HUES48 (cell line): ENCODE data around the gene FYB1.

ENCODE experiments used
- H3K27ac ChIP-seq: one replicate; pipeline ENCODE4 v1.7.0; 2013; ENCODE audit warnings: low read depth, low read length, inconsistent platforms
- H3K27me3 ChIP-seq: 2 replicates; pipeline ENCODE4 v1.6.1; 2013; ENCODE audit warnings: mild to moderate bottlenecking, low read length; ENCODE audit not compliant: control insufficient read depth, insufficient read depth
- H3K36me3 ChIP-seq: 2 replicates; pipeline ENCODE4 v1.6.1; 2013; ENCODE audit warnings: low read length; ENCODE audit not compliant: control insufficient read depth, insufficient read depth
- H3K4me1 ChIP-seq: 2 replicates; pipeline ENCODE4 v1.6.1; 2013; ENCODE audit warnings: mild to moderate bottlenecking, low read length; ENCODE audit not compliant: control insufficient read depth, insufficient read depth
- H3K4me3 ChIP-seq: 2 replicates; pipeline ENCODE4 v1.5.1; 2013; ENCODE audit warnings: mild to moderate bottlenecking, low read depth, low read length
- H3K9ac ChIP-seq: 2 replicates; pipeline ENCODE4 v1.6.1; 2013; ENCODE audit warnings: mild to moderate bottlenecking, low read depth, low read length, moderate library complexity
- H3K9me3 ChIP-seq: 2 replicates; pipeline ENCODE4 v1.6.1; 2013; ENCODE audit warnings: low read length; ENCODE audit not compliant: control insufficient read depth, insufficient read depth

FYB1 gene

DNA sequence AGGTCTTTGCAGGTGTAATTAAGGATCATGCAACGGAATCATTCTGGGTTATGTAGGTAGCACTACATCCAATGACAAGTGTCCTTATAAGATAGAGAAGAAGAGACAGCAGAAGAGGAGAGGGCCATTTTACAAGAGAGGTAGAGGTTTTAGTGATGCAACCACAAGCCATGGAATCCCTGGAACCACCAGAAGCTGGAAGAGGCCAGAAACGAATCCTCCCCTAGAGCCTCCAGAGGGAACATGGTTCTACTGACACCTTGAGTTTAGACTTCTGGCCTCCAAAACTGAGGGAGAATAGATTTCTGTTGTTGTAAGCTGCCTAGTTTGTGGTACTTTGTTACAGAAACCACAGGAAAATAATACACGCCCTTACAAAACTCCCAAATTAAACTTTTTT lies 3.5 kb downstream of the FYB1 start:
- H3K4me3 ChIP-seq: no peak overlapping the region
- H3K9me3 ChIP-seq: no peaks in the 10 kb centered on the region
- H3K36me3 ChIP-seq: no peaks in the 10 kb centered on the region
- H3K27me3 ChIP-seq: no peaks in the 10 kb centered on the region
- H3K9ac ChIP-seq: no peak overlapping the region
- no peaks in the 10 kb centered on the region for H3K4me1 ChIP-seq
- H3K27ac ChIP-seq: no peak overlapping the region

DNA sequence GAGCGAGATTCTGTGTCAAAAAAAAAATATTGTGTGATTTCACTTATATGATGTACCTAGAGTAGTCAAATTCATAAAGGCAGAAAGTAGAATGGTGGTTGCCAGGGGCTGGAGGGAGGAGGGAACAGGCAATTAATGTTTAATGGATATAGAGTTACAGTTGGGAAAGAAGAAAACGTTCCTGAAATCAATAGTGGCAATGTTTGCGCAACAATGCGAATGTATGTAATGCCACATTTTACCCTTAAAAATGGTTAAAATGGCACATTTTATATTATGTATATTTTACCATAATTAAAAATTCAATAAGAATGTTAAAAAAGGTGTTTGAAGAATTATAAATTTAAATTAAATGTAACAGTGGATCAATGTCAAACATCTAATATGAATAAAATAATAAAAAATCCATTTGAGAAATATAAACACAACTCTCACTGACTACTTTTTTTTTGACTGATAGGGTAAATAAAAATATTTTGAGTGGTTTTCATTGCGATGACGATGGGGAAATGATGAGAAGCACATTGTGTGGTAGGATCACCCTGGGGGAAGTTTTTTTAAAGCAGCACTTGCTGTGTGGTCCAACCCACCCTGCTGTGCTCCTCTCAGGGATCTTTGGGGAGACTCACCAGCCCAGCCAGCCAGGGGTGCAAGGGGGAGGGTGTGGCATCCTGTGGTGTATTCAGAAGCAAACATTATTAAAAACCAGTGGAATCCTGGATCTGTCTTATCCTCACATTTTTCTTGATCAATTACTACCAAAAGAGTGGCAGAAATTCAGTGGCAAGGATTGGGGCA lies 4.3 kb downstream of the FYB1 start:
- H3K4me3 ChIP-seq: no peak overlapping the region
- no peaks in the 10 kb centered on the region for H3K27me3 ChIP-seq
- no peaks in the 10 kb centered on the region for H3K36me3 ChIP-seq
- no peak overlapping the region for H3K27ac ChIP-seq
- no peaks in the 10 kb centered on the region for H3K9me3 ChIP-seq
- H3K4me1 ChIP-seq: no peaks in the 10 kb centered on the region
- no peak overlapping the region for H3K9ac ChIP-seq

- no peak overlapping the region for H3K27ac ChIP-seq
- H3K9me3 ChIP-seq: no peaks in the 10 kb centered on the region
- no peak overlapping the region for H3K4me3 ChIP-seq
- H3K27me3 ChIP-seq: no peaks in the 10 kb centered on the region
- no peaks in the 10 kb centered on the region for H3K36me3 ChIP-seq
- no peaks in the 10 kb centered on the region for H3K4me1 ChIP-seq
- H3K9ac ChIP-seq: no peak overlapping the region
These were observed 5.7 kb downstream of the FYB1 start for GRCh38 chr5:39213447-39214207.

DNA sequence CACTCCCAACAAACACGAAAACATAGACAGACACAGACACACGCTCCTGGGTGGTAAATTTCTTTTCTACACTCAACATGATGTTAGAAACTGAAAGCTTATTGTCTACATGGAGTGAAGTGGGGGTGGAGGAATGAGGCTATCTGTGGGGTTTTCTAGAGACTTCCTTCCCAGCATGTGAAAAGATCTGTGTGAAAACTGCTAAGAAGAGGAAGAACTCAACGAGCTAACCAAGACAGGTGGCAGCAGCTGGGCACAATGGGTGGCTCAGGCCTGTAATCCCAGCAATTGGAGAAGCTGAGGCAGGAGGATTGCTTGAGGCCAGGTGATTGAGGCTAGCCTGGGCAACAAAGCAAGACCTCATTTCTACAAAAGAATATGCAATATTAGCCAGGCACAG lies 7.6 kb downstream of the FYB1 start:
- Histone ChIP-seq H3K4me1 (no peaks in the 10 kb centered on the region; the same call in 1 of the 2 replicates), H3K27ac (no peak overlapping the region), H3K4me3 (no peak overlapping the region), H3K9me3 (no peaks in the 10 kb centered on the region), H3K27me3 (no peaks in the 10 kb centered on the region), H3K9ac (no peak overlapping the region), H3K36me3 (no peaks in the 10 kb centered on the region)

DNA sequence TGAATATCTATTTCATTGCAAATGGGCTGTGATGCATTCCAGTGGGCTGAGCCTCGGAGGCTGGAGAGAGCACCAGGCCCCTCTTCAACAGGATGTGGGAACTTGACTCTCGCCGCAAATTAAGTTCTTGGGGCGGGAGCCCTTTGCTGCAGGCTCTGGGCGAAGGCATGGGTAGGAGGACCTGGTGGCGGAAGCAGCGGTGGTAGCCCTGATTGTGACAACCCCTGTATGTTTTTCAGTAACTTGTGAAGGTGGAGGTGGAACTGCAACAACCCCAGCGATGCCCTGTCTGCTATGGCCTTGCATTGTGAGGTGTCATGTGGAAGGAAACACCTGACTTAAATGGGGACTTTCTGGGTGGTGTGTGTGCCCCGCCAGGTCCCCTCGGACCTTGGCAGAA lies 9.4 kb downstream of the FYB1 start:
- Histone ChIP-seq H3K4me3 (no peak overlapping the region), H3K4me1 (no peaks in the 10 kb centered on the region; the same call in 1 of the 2 replicates), H3K36me3 (no peaks in the 10 kb centered on the region), H3K9ac (no peak overlapping the region), H3K9me3 (no peaks in the 10 kb centered on the region), H3K27ac (no peak overlapping the region), H3K27me3 (no peaks in the 10 kb centered on the region)

DNA sequence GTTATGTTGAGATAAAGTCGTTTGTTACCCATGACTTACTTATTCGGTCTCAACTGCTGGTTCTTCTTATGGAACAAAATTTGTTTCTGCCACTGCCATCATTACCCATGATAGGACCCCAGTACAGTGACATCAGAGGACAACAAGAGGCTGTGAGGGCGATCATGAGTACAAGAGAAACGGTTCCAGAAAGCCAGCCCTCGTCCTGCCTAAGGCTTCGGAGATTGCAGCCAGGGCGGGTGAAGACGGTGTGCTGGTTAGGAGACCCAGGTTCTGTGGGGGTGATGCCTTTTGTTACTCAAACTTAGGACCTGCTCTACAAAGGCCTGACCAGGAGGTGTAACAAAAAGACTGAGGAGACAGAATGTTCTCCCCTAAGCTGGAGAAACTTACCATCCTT lies 10.9 kb downstream of the FYB1 start:
- H3K9me3 ChIP-seq: no peaks in the 10 kb centered on the region
- no peaks in the 10 kb centered on the region for H3K27me3 ChIP-seq
- H3K4me1 ChIP-seq: no peaks in the 10 kb centered on the region; the same call in 1 of the 2 replicates
- H3K36me3 ChIP-seq: no peaks in the 10 kb centered on the region
- no peak overlapping the region for H3K9ac ChIP-seq
- no peak overlapping the region for H3K4me3 ChIP-seq
- no peak overlapping the region for H3K27ac ChIP-seq

- H3K9ac ChIP-seq: no peak overlapping the region
- H3K27me3 ChIP-seq: no peaks in the 10 kb centered on the region
- no peaks in the 10 kb centered on the region for H3K9me3 ChIP-seq
- H3K36me3 ChIP-seq: no peaks in the 10 kb centered on the region
- no peaks in the 10 kb centered on the region; the same call in 1 of the 2 replicates for H3K4me1 ChIP-seq
- no peak overlapping the region for H3K27ac ChIP-seq
- H3K4me3 ChIP-seq: no peak overlapping the region
These were observed 11.9 kb downstream of the FYB1 start for GRCh38 chr5:39207345-39208045.

GRCh38 chr5:39206630-39207321 lies 12.6 kb downstream of the FYB1 start:
- Histone ChIP-seq H3K4me3 (no peak overlapping the region), H3K27me3 (no peaks in the 10 kb centered on the region), H3K4me1 (no peaks in the 10 kb centered on the region; the same call in 1 of the 2 replicates), H3K9ac (no peak overlapping the region), H3K9me3 (no peaks in the 10 kb centered on the region), H3K27ac (no peak overlapping the region), H3K36me3 (no peaks in the 10 kb centered on the region)

GRCh38 chr5:39205550-39205949 lies 13.8 kb downstream of the FYB1 start:
- Histone ChIP-seq H3K9me3 (no peaks in the 10 kb centered on the region), H3K36me3 (no peaks in the 10 kb centered on the region), H3K4me3 (no peak overlapping the region), H3K27me3 (no peaks in the 10 kb centered on the region), H3K9ac (no peak overlapping the region), H3K27ac (no peak overlapping the region), H3K4me1 (no peaks in the 10 kb centered on the region; the same call in 1 of the 2 replicates)

- Histone ChIP-seq H3K4me3 (no peak overlapping the region), H3K27me3 (no peaks in the 10 kb centered on the region), H3K9me3 (no peaks in the 10 kb centered on the region), H3K27ac (no peak overlapping the region), H3K9ac (no peak overlapping the region), H3K4me1 (no peaks in the 10 kb centered on the region; the same call in 1 of the 2 replicates), H3K36me3 (no peaks in the 10 kb centered on the region)
These were observed 15.4 kb downstream of the FYB1 start for GRCh38 chr5:39203951-39204350.
